ENCODE results near the gene PDE2A.

DNA sequence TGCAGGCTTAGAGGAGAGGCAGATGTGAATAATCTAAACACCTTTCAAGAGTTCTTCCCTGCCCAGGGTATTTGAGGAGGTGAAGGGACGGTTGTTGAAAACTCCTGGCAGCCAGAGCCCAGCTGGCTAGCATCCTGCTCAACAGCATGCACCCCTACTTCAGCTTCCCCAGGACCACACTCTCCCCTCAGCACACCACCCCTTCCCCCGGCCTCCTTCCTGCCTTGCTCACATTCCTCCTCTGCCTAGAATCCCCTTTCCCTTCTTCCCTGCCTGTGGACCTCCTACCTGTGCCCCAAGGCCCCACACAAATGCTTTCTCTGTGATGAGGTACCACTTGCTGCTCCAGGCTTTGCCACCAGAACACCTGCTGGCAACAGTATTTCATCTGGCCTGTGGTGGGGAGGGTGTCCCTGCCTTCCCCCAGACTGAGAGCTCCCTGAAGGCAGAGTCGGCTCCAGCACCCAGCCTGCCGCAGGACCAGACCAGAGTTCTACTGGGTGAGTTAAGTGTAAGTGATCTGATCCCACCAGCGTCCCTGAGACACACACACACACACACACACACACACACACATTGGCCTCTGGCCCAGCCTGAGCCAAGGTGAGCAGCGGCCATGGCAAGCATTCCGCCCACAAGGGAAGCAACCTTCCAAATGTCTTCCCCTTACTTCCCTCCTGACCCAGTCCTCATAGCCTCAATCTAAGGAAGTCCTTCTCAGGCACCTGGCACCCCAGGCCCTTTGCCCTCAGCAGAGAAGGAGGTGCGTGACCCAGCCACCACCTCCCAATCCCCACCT lies 79.5 kb downstream of the PDE2A start:
- TF ChIP-seq CTCF (conservative IDR thresholded peaks at IDR 0.05; ENCODE audit: low read depth, low read length) (no peak), EZH2 (IDR thresholded peaks at IDR 0.05; ENCODE audit: borderline replicate concordance, low read depth, low read length, poor library complexity, severe bottlenecking) (no peak)
